Measurements from ENCODE around the gene TTLL13. TPM values are rescaled to one million over a fixed set of nuclear protein-coding genes. Genes with fewer than 3 reads are reported as not detected.

Gene TTLL13
- total and polyA plus RNA-seq, 9 of the 15 experiments (the other 6 are each of a cell fraction or from before 2014, with no cell fraction given) = 0.05 to 0.24 (median 0.11) TPM; not detected in 1

- TF ChIP-seq ZFP36 (IDR thresholded peaks at IDR 0.05; ENCODE audit: low read depth, low read length, partially characterized antibody) = no peak
- TF ChIP-seq FOXP4 (CRISPR knock-in tag; IDR thresholded peaks at IDR 0.05; ENCODE audit: borderline replicate concordance) = no peak
- no peak for TF ChIP-seq HINFP (tag; conservative IDR thresholded peaks at IDR 0.05; ENCODE audit: low read depth)
- peak; percentile 67 for TF ChIP-seq POLR2A (conservative IDR thresholded peaks at IDR 0.05)
- peak in 1 of 2 experiments; percentile 56; a peak in 1 of 4 replicates for TF ChIP-seq SIN3A (IDR thresholded peaks at IDR 0.05; ENCODE audit: borderline replicate concordance in 2 of 2, control insufficient read depth in 1 of 2, low read depth in 2 of 2, low read length in 2 of 2)
- 0 out of 2 replicates have a peak, but pooled peaks have one; percentile 6 for TF ChIP-seq CREB1 (IDR thresholded peaks at IDR 0.05)
- TF ChIP-seq CREB1 (CRISPR knock-in tag; IDR thresholded peaks at IDR 0.05) = no peak; the same call in 1 of the 2 replicates
- no peak for TF ChIP-seq CREM (IDR thresholded peaks at IDR 0.05; ENCODE audit: low read depth)
- TF ChIP-seq GMEB1 (CRISPR knock-in tag; IDR thresholded peaks at IDR 0.05) = no peak
- TF ChIP-seq, protein P1, sequence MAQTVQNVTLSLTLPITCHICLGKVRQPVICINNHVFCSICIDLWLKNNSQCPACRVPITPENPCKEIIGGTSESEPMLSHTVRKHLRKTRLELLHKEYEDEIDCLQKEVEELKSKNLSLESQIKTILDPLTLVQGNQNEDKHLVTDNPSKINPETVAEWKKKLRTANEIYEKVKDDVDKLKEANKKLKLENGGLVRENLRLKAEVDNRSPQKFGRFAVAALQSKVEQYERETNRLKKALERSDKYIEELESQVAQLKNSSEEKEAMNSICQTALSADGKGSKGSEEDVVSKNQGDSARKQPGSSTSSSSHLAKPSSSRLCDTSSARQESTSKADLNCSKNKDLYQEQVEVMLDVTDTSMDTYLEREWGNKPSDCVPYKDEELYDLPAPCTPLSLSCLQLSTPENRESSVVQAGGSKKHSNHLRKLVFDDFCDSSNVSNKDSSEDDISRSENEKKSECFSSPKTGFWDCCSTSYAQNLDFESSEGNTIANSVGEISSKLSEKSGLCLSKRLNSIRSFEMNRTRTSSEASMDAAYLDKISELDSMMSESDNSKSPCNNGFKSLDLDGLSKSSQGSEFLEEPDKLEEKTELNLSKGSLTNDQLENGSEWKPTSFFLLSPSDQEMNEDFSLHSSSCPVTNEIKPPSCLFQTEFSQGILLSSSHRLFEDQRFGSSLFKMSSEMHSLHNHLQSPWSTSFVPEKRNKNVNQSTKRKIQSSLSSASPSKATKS (CRISPR knock-in tag; IDR thresholded peaks at IDR 0.05) = no peak
- no peak for TF ChIP-seq SRSF1 (IDR thresholded peaks at IDR 0.05; ENCODE audit: low read depth, low read length)
- no peak for TF ChIP-seq ZNF274 (IDR thresholded peaks at IDR 0.05; ENCODE audit: borderline replicate concordance, low read depth, low read length)
- TF ChIP-seq ATF1 (CRISPR knock-in tag; IDR thresholded peaks at IDR 0.05) = no peak
- peak; percentile 19; the same call in 1 of the 2 replicates for TF ChIP-seq ATF1 (tag; IDR thresholded peaks at IDR 0.05)
- TF ChIP-seq, protein P2, sequence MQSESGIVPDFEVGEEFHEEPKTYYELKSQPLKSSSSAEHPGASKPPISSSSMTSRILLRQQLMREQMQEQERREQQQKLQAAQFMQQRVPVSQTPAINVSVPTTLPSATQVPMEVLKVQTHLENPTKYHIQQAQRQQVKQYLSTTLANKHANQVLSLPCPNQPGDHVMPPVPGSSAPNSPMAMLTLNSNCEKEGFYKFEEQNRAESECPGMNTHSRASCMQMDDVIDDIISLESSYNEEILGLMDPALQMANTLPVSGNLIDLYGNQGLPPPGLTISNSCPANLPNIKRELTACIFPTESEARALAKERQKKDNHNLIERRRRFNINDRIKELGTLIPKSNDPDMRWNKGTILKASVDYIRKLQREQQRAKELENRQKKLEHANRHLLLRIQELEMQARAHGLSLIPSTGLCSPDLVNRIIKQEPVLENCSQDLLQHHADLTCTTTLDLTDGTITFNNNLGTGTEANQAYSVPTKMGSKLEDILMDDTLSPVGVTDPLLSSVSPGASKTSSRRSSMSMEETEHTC (IDR thresholded peaks at IDR 0.05) = no peak
- TF ChIP-seq SAFB2 (IDR thresholded peaks at IDR 0.05; ENCODE audit: borderline replicate concordance, low read depth, low read length, severe bottlenecking) = no peak
- TF ChIP-seq SMAD1 (IDR thresholded peaks at IDR 0.05; ENCODE audit: low read depth, low read length, partially characterized antibody) = no peak
Measured at GRCh38 chr15:90249203-90249863, at the start of gene TTLL13 (continued).

Data from K562 (cell line).